Head of caudate nucleus (tissue), 42 donors: ENCODE results near the gene WWOX.
"Not testable (repeated sequence)": the region's sequence is repeated elsewhere in the genome, so short reads cannot be mapped to it uniquely, and the experiment has no call there.

Experiments used
- DNase-seq, 42 donors: peaks; one replicate each; pipeline versions ENCODE4 v3.0.0 to v3.0.0-alpha.2; 2020 to 2021; ENCODE audit warnings: mixed read lengths in 7 of 42
- intact Hi-C: fragments of 100-400 bp; cut with DNase I; formaldehyde crosslinking; loops from one replicate; pipeline ENCODE4 v1.15.0; 2022

WWOX gene

DNA sequence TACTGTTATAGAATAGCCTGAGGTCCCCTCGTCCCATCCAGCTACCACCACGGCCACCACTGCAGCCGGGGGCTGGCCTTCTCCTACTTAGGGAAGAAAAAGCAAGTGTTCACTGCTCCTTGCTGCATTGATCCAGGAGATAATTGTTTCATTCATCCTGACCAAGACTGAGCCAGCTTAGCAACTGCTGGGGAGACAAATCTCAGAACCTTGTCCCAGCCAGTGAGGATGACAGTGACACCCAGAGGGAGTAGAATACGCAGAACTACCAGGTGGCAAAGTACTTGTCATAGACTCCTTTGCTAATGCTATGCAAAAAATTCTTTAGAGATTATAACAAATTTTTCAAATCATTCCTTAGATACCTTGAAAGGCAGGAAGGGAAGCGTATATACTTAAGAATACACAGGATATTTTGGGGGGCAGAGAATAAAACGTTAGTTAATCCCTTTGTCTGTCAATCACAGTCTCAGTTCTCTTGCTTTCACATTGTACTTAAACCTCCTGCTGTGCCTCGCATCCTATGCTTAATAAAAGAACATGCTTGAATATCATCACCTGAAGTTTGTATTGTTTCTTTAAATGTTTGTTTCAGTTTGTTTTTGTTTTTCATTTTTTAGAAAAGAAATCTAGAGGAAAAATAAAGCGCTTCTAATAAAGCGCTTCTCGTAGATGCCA is 1112.8 kb downstream of the WWOX start:
- peak in 17 of 42 donors; percentile 6 to 54 (median 25) for DNase-seq

GRCh38 chr16:79213214-79213613 is 1113.8 kb downstream of the WWOX start:
- peak in 24 of 42 donors; percentile 7 to 67 (median 31) for DNase-seq
- intact Hi-C loops = no loop called here

More for the DNA sequence above, 1112.8 kb downstream of the WWOX start:
- intact Hi-C loops = no loop called here

DNA sequence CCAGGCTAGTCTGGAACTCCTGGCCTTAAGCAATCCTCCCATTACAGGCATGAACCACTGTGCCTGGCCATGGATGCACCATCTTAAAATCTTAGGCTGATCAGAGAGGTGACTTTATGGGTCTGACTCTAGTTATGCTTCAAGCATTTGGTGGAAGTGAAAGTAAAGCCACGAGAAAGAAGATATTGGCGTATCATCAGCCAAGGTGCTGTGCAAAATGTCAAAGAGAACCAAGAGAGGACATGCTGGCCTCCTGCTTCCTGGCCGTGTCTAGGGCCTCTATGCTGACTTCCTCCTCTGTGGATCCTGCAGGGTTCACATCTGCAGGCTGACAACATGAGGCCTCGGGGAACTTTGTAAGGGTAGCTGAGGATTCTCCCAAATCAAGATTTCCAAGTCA is 1115.8 kb downstream of the WWOX start:
- no peak for DNase-seq
- intact Hi-C loops = no loop called here

- DNase-seq = peak in 1 of 42 donors; percentile 4
- intact Hi-C loops = no loop called here
Measured at GRCh38 chr16:79217375-79218011, 1118.0 kb downstream of the WWOX start.

GRCh38 chr16:79218351-79218750 is 1118.9 kb downstream of the WWOX start:
- no peak for DNase-seq

GRCh38 chr16:79225994-79226393 is 1126.5 kb downstream of the WWOX start:
- intact Hi-C loops, DNase-seq: not testable (repeated sequence)

More at GRCh38 chr16:79218351-79218750, 1118.9 kb downstream of the WWOX start:
- intact Hi-C loops = no loop called here

GRCh38 chr16:79229361-79229760 is 1129.9 kb downstream of the WWOX start:
- intact Hi-C loops = no loop called here
- DNase-seq = no peak

- intact Hi-C loops, DNase-seq: not testable (repeated sequence)
Measured at GRCh38 chr16:79245700-79246099, 1146.2 kb downstream of the WWOX start.

GRCh38 chr16:79247386-79247785 is 1147.9 kb downstream of the WWOX start:
- no peak for DNase-seq
- intact Hi-C loops = no loop called here

DNA sequence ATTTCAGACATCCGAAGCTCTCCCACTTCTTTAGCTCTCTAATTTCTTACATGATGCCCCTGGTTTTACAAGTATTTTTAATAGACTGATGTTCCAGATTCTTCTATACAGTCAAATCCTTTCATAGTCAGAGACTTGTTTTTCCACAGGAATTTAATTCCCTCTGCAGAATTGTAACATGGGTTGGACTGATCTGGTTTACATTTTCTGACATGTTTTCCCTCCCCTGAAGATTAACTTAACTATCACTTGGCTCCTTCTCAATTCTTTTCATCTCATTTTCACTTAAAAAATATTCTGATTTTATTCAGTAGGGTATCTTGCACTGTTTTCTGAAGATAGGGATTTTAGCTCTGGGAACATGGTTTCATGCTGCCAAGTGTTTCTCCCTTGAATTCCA is 1148.9 kb downstream of the WWOX start:
- intact Hi-C loops = no loop called here

DNA sequence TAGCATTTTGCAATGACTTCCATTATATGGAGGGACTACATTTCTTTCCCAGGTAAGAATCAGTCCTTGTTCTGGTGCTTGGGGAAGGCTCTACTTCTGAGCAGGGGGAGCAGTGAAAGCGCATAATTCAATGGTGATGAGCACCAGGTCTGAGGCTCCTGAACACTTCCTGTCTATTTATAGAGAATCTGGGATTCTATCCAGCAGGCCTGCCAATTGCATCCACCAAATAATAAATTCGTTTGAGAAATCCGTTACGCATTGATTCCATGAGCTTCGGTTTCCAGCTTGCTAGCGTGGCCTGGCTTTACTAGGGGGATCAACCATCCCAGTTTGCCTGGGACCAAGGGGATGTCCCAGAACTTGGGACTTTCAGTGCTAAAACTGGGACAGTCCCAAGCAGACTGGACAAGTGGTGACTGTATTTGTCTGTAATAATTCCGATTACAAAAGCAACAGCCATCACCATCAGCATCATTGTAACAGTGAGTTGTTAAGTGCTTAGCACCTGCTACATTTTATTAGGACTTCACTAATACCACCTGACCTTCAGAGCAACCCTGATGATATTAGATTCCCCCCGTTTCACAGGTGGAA is 1151.1 kb downstream of the WWOX start:
- intact Hi-C loops = no loop called here
- no peak for DNase-seq

More for the DNA sequence above, 1148.9 kb downstream of the WWOX start:
- DNase-seq = no peak

GRCh38 chr16:79253100-79253631 is 1153.7 kb downstream of the WWOX start:
- intact Hi-C loops = no loop called here
- DNase-seq = peak in 9 of 42 donors; percentile 5 to 40 (median 11)

- intact Hi-C loops = no loop called here
- peak in 1 of 42 donors; percentile 25 for DNase-seq
Measured at GRCh38 chr16:79257953-79258490, 1158.6 kb downstream of the WWOX start.

DNA sequence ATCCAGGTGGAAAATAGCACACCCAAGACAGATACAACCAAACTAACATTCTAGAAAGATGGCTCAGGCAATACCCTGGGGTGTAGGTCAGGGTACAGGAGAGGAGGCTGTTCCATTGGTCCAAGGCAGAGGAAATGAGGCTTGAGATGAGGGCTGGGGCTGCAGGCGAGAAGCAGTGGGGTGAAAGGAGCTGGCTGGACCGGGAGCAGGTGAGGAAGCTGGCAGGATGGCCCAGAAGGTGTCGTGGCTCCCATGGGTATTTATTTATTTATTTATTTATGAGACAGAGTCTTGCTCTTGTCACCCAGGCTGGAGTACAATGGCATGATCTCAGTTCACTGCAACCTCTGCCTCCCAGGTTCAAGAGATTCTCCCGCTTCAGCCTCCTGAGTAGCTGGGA is 1161.4 kb downstream of the WWOX start:
- intact Hi-C loops = loop anchor here (10.0 kb wide), 1 partner anchor 344 kb away; the partner anchor contains the start of gene MAF
- peak in 2 of 42 donors; percentile 3 to 30 for DNase-seq

- DNase-seq = peak in 40 of 42 donors; percentile 15 to 80 (median 51)
- intact Hi-C loops = loop anchor here (10.0 kb wide), 1 partner anchor 343 kb away; the partner anchor contains the start of gene MAF
Measured at GRCh38 chr16:79261481-79261940, 1162.1 kb downstream of the WWOX start.

DNA sequence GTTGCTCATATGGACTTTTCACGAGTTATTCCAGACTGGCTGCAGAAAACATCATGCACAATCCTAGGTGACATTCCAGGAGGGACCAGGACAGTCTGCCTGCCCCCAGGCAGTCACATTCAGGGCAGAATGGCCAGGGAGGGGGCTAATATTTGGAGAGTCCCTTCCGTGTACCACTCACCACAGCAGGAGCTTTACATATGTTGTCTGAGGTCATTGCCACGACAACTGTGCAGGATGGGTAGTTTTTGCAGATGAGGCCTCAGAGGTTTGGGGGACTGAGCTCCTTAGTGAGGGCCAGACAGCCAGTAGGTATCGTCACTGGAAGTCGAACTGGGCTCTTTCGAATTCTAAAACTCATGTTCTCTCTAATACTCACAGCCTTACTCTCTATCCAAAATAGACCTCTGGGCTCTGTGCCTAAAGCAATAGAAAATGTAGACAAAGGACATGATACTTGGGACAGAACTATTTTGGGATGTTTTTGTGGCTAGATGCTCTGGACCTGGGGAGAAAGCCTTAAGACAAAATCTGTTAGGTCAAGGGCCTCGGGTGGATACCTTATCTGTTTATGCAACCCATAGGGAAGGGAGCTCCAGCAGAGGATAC is 1162.6 kb downstream of the WWOX start:
- DNase-seq = peak in 1 of 42 donors; percentile 14
- intact Hi-C loops = loop anchor here (10.0 kb wide), 1 partner anchor 343 kb away; the partner anchor contains the start of gene MAF
